K562 (cell line): ENCODE data around the gene SLC36A1. TPM values are rescaled to one million over a fixed set of nuclear protein-coding genes. Genes with fewer than 3 reads are reported as not detected.
A peak's percentile ranks its signal among the peaks of the same experiment; 100 is the strongest.

Experiments used
- ATAC-seq: fragments of 200-7000 bp; cut with Tn5 transposase; 3 replicates; pipeline ENCODE4 v1.9.1; 2020; ENCODE audit warnings: moderate library complexity
- BruUV-seq: library from RNA; stranded (reverse); fragments of 400-500 nt; replicated peaks from 2 replicates; lab custom pipeline; 2021; lab: Mats Ljungman, UMichigan
- CTCF ChIA-PET: fragments of 300-600 bp; formaldehyde crosslinking; extraction: SDS; loops from one replicate; lab custom pipeline; 2021; ENCODE audit warnings: low intra/inter-chr PET ratio; lab: Yijun Ruan, JAX
- POLR2A ChIA-PET: fragments of 300-600, 350-650 bp; sonication (Branson Sonifier 250); formaldehyde crosslinking; extraction: SDS; loops from one replicate; lab custom pipeline; 2021; ENCODE audit warnings: antibody characterized with exemption, inconsistent platforms; lab: Yijun Ruan, JAX
- DNase-seq, 4 experiments: peaks; one replicate each; pipeline versions ENCODE4 v3.0.0 to v3.0.0-alpha.2; 2011 to 2018; ENCODE audit warnings: low spot score in 3 of 4, mixed read lengths in 3 of 4; ENCODE audit errors: extremely low read depth in 1 of 4
- FAIRE-seq: peaks from 2 replicates; lab custom pipeline; 2011; peaks lifted over from hg19 to GRCh38; lab: Jason Lieb, UNC
- H2AFZ ChIP-seq: 2 replicates; pipeline ENCODE4 v1.6.0; 2011; ENCODE audit warnings: low read depth, low read length, control low read depth, inconsistent platforms
- H3K27ac ChIP-seq: fragments of 200-600 bp; 3 replicates; pipeline ENCODE4 v1.8.0; 2011; ENCODE audit warnings: low read depth, mild to moderate bottlenecking, control low read depth, inconsistent platforms, low read length, moderate library complexity, mixed read lengths; ENCODE audit errors: extremely low read depth
- H3K27me3 ChIP-seq, 2 experiments: fragments of 300-600 bp in 1 of 2; 2 replicates in 1 of 2; 3 replicates in 1 of 2; pipeline versions ENCODE4 v1.6.0 to v1.8.0; 2011; ENCODE audit warnings: inconsistent platforms in 2 of 2, low read length in 2 of 2, mild to moderate bottlenecking in 1 of 2, mixed read lengths in 1 of 2, moderate library complexity in 1 of 2; ENCODE audit not compliant: control insufficient read depth in 2 of 2, insufficient read depth in 2 of 2
- H3K36me3 ChIP-seq: fragments of 300-600 bp; 3 replicates; pipeline ENCODE4 v1.8.0; 2011; ENCODE audit warnings: mild to moderate bottlenecking, low read length, inconsistent platforms; ENCODE audit not compliant: control insufficient read depth, insufficient read depth
- H3K4me1 ChIP-seq, 2 experiments: fragments of 200-600 bp in 1 of 2; replicated peaks in 1 of 2; 2 replicates in 1 of 2; 3 replicates in 1 of 2; pipeline versions ENCODE4 v1.5.1 to v1.8.0; 2011; ENCODE audit warnings: inconsistent platforms in 2 of 2, low read length in 2 of 2, mild to moderate bottlenecking in 1 of 2, mixed read lengths in 1 of 2, moderate library complexity in 1 of 2; ENCODE audit not compliant: control insufficient read depth in 2 of 2, insufficient read depth in 2 of 2
- H3K4me2 ChIP-seq: 2 replicates; pipeline ENCODE4 v1.6.1; 2011; ENCODE audit warnings: low read length, control low read depth, inconsistent platforms, mixed read lengths; ENCODE audit not compliant: insufficient read depth
- H3K4me3 ChIP-seq: fragments of 200-600 bp; sonication (generic), shearing (Covaris generic); 2 replicates; pipeline ENCODE4 v1.5.1; 2016; ENCODE audit warnings: control low read depth, inconsistent platforms
- H3K79me2 ChIP-seq: fragments of 200-600 bp; 3 replicates; pipeline ENCODE4 v1.8.0; 2011; ENCODE audit warnings: low read length, inconsistent platforms; ENCODE audit not compliant: control insufficient read depth, insufficient read depth
- H3K9ac ChIP-seq, 2 experiments: 2 replicates each; pipeline versions ENCODE4 v1.6.0 to v1.6.1; 2011; ENCODE audit warnings: low read depth in 2 of 2, low read length in 2 of 2, control low read depth in 1 of 2, inconsistent platforms in 1 of 2, mild to moderate bottlenecking in 1 of 2, mixed read lengths in 1 of 2; ENCODE audit not compliant: insufficient read depth in 1 of 2
- H3K9me1 ChIP-seq: one replicate; pipeline ENCODE4 v1.6.0; 2011; ENCODE audit warnings: inconsistent platforms, mild to moderate bottlenecking, low read length, moderate library complexity; ENCODE audit not compliant: control insufficient read depth, insufficient read depth
- H3K9me3 ChIP-seq: replicated peaks from 2 replicates; pipeline ENCODE4 v1.5.1; 2011; ENCODE audit warnings: low read depth, low read length, inconsistent platforms; ENCODE audit not compliant: control insufficient read depth, insufficient read depth
- H4K20me1 ChIP-seq: replicated peaks from 2 replicates; pipeline ENCODE4 v1.6.1; 2011; ENCODE audit warnings: low read length, inconsistent platforms, mixed read lengths; ENCODE audit not compliant: control insufficient read depth, insufficient read depth
- BHLHE40 ChIP-seq: IDR thresholded peaks from 2 replicates; pipeline ENCODE4 v1.6.1; 2011; ENCODE audit warnings: low read length, improper control_type of control experiment
- CBFA2T2 ChIP-seq: fragments of 450-650 bp; conservative IDR thresholded peaks from 2 replicates; pipeline ENCODE4 v1.6.1; 2017; ENCODE audit warnings: mild to moderate bottlenecking
- CHD7 ChIP-seq: fragments of 200-600 bp; sonication (generic); IDR thresholded peaks from one replicate; pipeline ENCODE4 v1.6.1; 2012; ENCODE audit warnings: mild to moderate bottlenecking, low read depth, low read length, inconsistent platforms
- CTBP1 ChIP-seq: fragments of 450-650 bp; IDR thresholded peaks from 2 replicates; pipeline ENCODE4 v1.6.1; 2016; ENCODE audit warnings: borderline replicate concordance
- DPF2 ChIP-seq: fragments of 450-650 bp; IDR thresholded peaks from 2 replicates; pipeline ENCODE4 v1.6.1; 2016
- EGR1 ChIP-seq: fragments of 450-650 bp; conservative IDR thresholded peaks from 2 replicates; pipeline ENCODE4 v1.6.1; 2017; ENCODE audit warnings: mild to moderate bottlenecking
- HDAC1 ChIP-seq, 2 experiments: fragments of 450-650 bp; IDR thresholded peaks; 2 replicates each; pipeline ENCODE4 v1.6.1; 2016 to 2017; ENCODE audit warnings: inconsistent platforms in 1 of 2, mild to moderate bottlenecking in 1 of 2, moderate library complexity in 1 of 2
- MTA2 ChIP-seq: fragments of 450-650 bp; IDR thresholded peaks from 2 replicates; pipeline ENCODE4 v1.6.1; 2016; ENCODE audit warnings: low read depth
- SOX6 ChIP-seq: fragments of 450-650 bp; IDR thresholded peaks from 2 replicates; pipeline ENCODE4 v1.6.1; 2014; ENCODE audit warnings: mild to moderate bottlenecking
- TEAD4 ChIP-seq, 2 experiments: sonication (generic) in 1 of 2; formaldehyde crosslinking in 1 of 2; IDR thresholded peaks; 2 replicates each; pipeline versions ENCODE4 v1.6.1 to v1.8.0; 2012 to 2022; ENCODE audit warnings: borderline replicate concordance in 1 of 2, inconsistent platforms in 1 of 2, low read length in 1 of 2, mild to moderate bottlenecking in 1 of 2, missing genetic modification reagents in 1 of 2
- TRIM24 ChIP-seq, 2 experiments: fragments of 450-650 bp; IDR thresholded peaks; 2 replicates each; pipeline ENCODE4 v1.6.1; 2016
- TSC22D4 ChIP-seq: fragments of 450-650 bp; IDR thresholded peaks from 2 replicates; pipeline ENCODE4 v1.6.1; 2016; ENCODE audit warnings: missing genetic modification characterization, missing biosample characterization, control low read depth
- ZFX ChIP-seq: sonication (generic); formaldehyde crosslinking; IDR thresholded peaks from 2 replicates; pipeline ENCODE4 v1.8.0; 2022; ENCODE audit warnings: mild to moderate bottlenecking, missing genetic modification reagents, moderate library complexity
- WGBS: fragments of 100-300 bp; shearing (Covaris generic); methylation state at CpG from one replicate; pipeline ENCODE4 v1.1.6; 2016; ENCODE audit warnings: low coverage, mixed read lengths; ENCODE audit not compliant: insufficient coverage; ENCODE audit errors: missing lambda C conversion rate; 5-methylcytosine and 5-hydroxymethylcytosine counted together
- in situ Hi-C: fragments of 300-500 bp; cut with MboI; formaldehyde crosslinking; loops from 4 replicates; pipeline ENCODE4 v1.15.0; 2018; ENCODE audit warnings: inconsistent platforms, mixed read lengths
- intact Hi-C: fragments of 100-400 bp; cut with micrococcal nuclease; formaldehyde crosslinking; loops from 2 replicates; pipeline ENCODE4 v1.14.2; 2022
- polyA plus RNA-seq, 8 experiments: library from polyadenylated mRNA; depleted of rRNA in 4 of 8; stranded (reverse) in 5 of 8; unstranded in 3 of 8; fragments of >200 nt; fragmentation: Nextera tagmentation in 2 of 8; fragmentation: Illumina TruSeq in 1 of 8; extraction: Ambion mirVana in 2 of 8; extraction: Trizol in 1 of 8; gene quantifications; 2 replicates each; pipeline versions ENCODE4 v1.2.1 to v1.2.3, GENCODE V29; 2011 to 2014; ENCODE audit warnings: inconsistent platforms in 1 of 8, missing spikeins in 1 of 8
- total RNA-seq, 7 experiments: library from RNA; depleted of rRNA in 6 of 7; stranded (reverse); fragments of >200 nt in 6 of 7; fragmentation: Illumina TruSeq in 2 of 7; extraction: Trizol in 2 of 7; gene quantifications; 2 replicates each; pipeline versions ENCODE4 v1.2.1 to v1.2.3, GENCODE V29; 2011 to 2021; ENCODE audit warnings: low replicate concordance in 1 of 7

SLC36A1 gene
- total and polyA plus RNA-seq, 9 of the 15 experiments (the other 6 are each of a cell fraction or from before 2014, with no cell fraction given): 1.6 to 8.4 (median 4.6) TPM

- H3K4me2 ChIP-seq: 0 out of 2 replicates have a peak overlapping the region, but pooled peaks have one; percentile 5
- CTCF ChIA-PET: no interaction called here
- H3K27ac ChIP-seq: no peak overlapping the region; the same call in 2 of the 3 replicates
- POLR2A ChIA-PET: interaction anchor here (1.9 kb wide), 1 partner anchor 16 kb away, joined by 7 read pairs; the partner anchor contains the start of gene SLC36A1
- H3K79me2 ChIP-seq: no peaks in the 10 kb centered on the region
- no TSS peak for BruUV-seq
- H3K9me1 ChIP-seq: no peaks in the 10 kb centered on the region
- intact Hi-C loops (no loop called here), in situ Hi-C loops (no loop called here)
- H3K9me3 ChIP-seq: peaks cover 16% of the 10 kb centered on the region
- FAIRE-seq (peak; percentile 72), DNase-seq (peak in 1 of 4 experiments; percentile 29), ATAC-seq (no peak; the same call in 1 of the 3 replicates)
- peaks cover 40% of the 10 kb centered on the region for H3K36me3 ChIP-seq
- peaks cover 3 to 9% of the 10 kb centered on the region in 2 experiments; a peak in 3 of 5 replicates for H3K4me1 ChIP-seq
- 17% methylated on average over 4 of the region's 4 CpGs for WGBS
- no peak overlapping the region for H3K4me3 ChIP-seq
- H3K27me3 ChIP-seq: no peaks in the 10 kb centered on the region
- no peaks in the 10 kb centered on the region for H4K20me1 ChIP-seq
- H2AFZ ChIP-seq: no peak overlapping the region
- H3K9ac ChIP-seq: no peak overlapping the region
- TF ChIP-seq BHLHE40: peak; percentile 77
- TF ChIP-seq TSC22D4: no peak
- TF ChIP-seq CTBP1: peak; percentile 47; the same call in 1 of the 2 replicates
- TF ChIP-seq CBFA2T2: peak; percentile 61
- no peak for TF ChIP-seq CHD7
- peak; percentile 42 for TF ChIP-seq ZFX
- TF ChIP-seq HDAC1 (IDR thresholded peaks at IDR 0.05): 0 out of 4 replicates have a peak, but pooled peaks of 1 of the 2 experiments have one; percentile 18
- TF ChIP-seq TEAD4 (IDR thresholded peaks at IDR 0.05; ENCODE audit: low read length): peak; percentile 73
- no peak for TF ChIP-seq TEAD4 (CRISPR knock-in tag; IDR thresholded peaks at IDR 0.05; ENCODE audit: borderline replicate concordance)
- 0 out of 2 replicates have a peak, but pooled peaks have one; percentile 28 for TF ChIP-seq DPF2
- TF ChIP-seq EGR1: no peak
- TF ChIP-seq SOX6: peak; percentile 48; the same call in 1 of the 2 replicates
- TF ChIP-seq MTA2: peak; percentile 28; the same call in 1 of the 2 replicates
- peak in 1 of 2 experiments; percentile 26; a peak in 1 of 4 replicates for TF ChIP-seq TRIM24 (IDR thresholded peaks at IDR 0.05)
Observed at GRCh38 chr5:151464101-151464500, 16.7 kb downstream of the SLC36A1 start.
